OCI-LY7 (cell line): ENCODE measurements around the gene KANSL3. TPM values are rescaled to one million over a fixed set of nuclear protein-coding genes. Genes with fewer than 3 reads are reported as not detected.

Experiments
- BruUV-seq: library from RNA; stranded (reverse); fragments of 400-500 nt; replicated peaks from 2 replicates; lab custom pipeline; 2021; lab: Mats Ljungman, UMichigan
- CTCF ChIA-PET: fragments of 300-600 bp; sonication (Branson Sonifier 250); formaldehyde crosslinking; loops from one replicate; lab custom pipeline; 2022; ENCODE audit warnings: antibody characterized with exemption; ENCODE audit not compliant: unreplicated experiment; lab: Charles Lee
- POLR2A ChIA-PET: fragments of 300-600 bp; sonication (Branson Sonifier 250); formaldehyde crosslinking; loops from one replicate; lab custom pipeline; 2022; ENCODE audit warnings: antibody characterized with exemption; lab: Charles Lee
- DNase-seq: peaks from one replicate; pipeline ENCODE4 v3.0.0-alpha.2; 2015; ENCODE audit warnings: low spot score
- H2AFZ ChIP-seq: fragments of 200-600 bp; sonication (generic), shearing (Covaris generic); 2 replicates; pipeline ENCODE4 v1.6.1; 2014; ENCODE audit warnings: mild to moderate bottlenecking, antibody characterized with exemption, low read length, moderate library complexity
- H3K27ac ChIP-seq: fragments of 200-600 bp; sonication (generic); 2 replicates; pipeline ENCODE4 v1.5.1; 2014; ENCODE audit warnings: mixed run types, low read depth, mild to moderate bottlenecking, moderate library complexity, low read length, inconsistent platforms; ENCODE audit not compliant: poor library complexity, severe bottlenecking
- H3K36me3 ChIP-seq: fragments of 200-600 bp; sonication (generic); 2 replicates; pipeline ENCODE4 v1.6.1; 2014; ENCODE audit warnings: mild to moderate bottlenecking, antibody characterized with exemption, low read length, moderate library complexity, mixed read lengths; ENCODE audit not compliant: insufficient read depth
- H3K4me1 ChIP-seq: fragments of 200-600 bp; sonication (generic); 2 replicates; pipeline ENCODE4 v1.5.1; 2014; ENCODE audit warnings: mild to moderate bottlenecking, low read length; ENCODE audit not compliant: insufficient read depth, poor library complexity, severe bottlenecking
- H3K4me2 ChIP-seq: fragments of 200-600 bp; sonication (generic); 2 replicates; pipeline ENCODE4 v1.6.1; 2014; ENCODE audit warnings: mild to moderate bottlenecking, low read length
- H3K4me3 ChIP-seq: fragments of 200-600 bp; sonication (generic); 2 replicates; pipeline ENCODE4 v1.5.1; 2014; ENCODE audit warnings: mild to moderate bottlenecking, low read depth, low read length; ENCODE audit not compliant: poor library complexity, severe bottlenecking
- H3K79me2 ChIP-seq: fragments of 200-600 bp; sonication (generic); 2 replicates; pipeline ENCODE4 v1.6.1; 2016; ENCODE audit warnings: low read depth, mild to moderate bottlenecking, low read length, moderate library complexity, mixed read lengths; ENCODE audit not compliant: insufficient read depth
- H3K9me2 ChIP-seq: fragments of 200-600 bp; sonication (generic); 2 replicates; pipeline ENCODE4 v1.6.1; 2016; ENCODE audit warnings: mild to moderate bottlenecking, low read length, mixed read lengths; ENCODE audit not compliant: insufficient read depth
- H3K9me3 ChIP-seq: fragments of 200-600 bp; sonication (generic); 2 replicates; pipeline ENCODE4 v1.6.1; 2014; ENCODE audit warnings: mild to moderate bottlenecking, mixed run types, low read length, mixed read lengths
- H4K20me1 ChIP-seq: fragments of 200-600 bp; sonication (generic); 2 replicates; pipeline ENCODE4 v1.6.1; 2014; ENCODE audit warnings: mild to moderate bottlenecking, antibody characterized with exemption, low read length, moderate library complexity, mixed read lengths; ENCODE audit not compliant: insufficient read depth
- CTCF ChIP-seq: fragments of 200-600 bp; sonication (generic); conservative IDR thresholded peaks from 2 replicates; pipeline ENCODE4 v1.5.1; 2014; ENCODE audit warnings: mild to moderate bottlenecking, antibody characterized with exemption, low read length, moderate library complexity, mixed read lengths
- EZH2phosphoT487 ChIP-seq: fragments of 200-600 bp; sonication (generic); IDR thresholded peaks from 2 replicates; pipeline ENCODE4 v1.6.1; 2018; ENCODE audit warnings: low read depth, borderline replicate concordance, mild to moderate bottlenecking, mixed run types, antibody characterized with exemption, low read length, moderate library complexity, mixed read lengths
- intact Hi-C: fragments of 100-400 bp; cut with micrococcal nuclease; formaldehyde crosslinking; loops from one replicate; pipeline ENCODE4 v1.10.0; 2022; ENCODE audit not compliant: unreplicated experiment
- total RNA-seq, 2 experiments: library from RNA; depleted of rRNA in 1 of 2; stranded (reverse); fragments of >200 nt in 1 of 2; shearing (Covaris generic) in 1 of 2; gene quantifications; 2 replicates each; pipeline ENCODE4 v1.2.3, GENCODE V29; 2014 to 2022

Gene KANSL3
- total RNA-seq, 2 experiments from 2014 or later = 46.4 to 51.6 TPM

- Histone ChIP-seq H3K9me2 (no peaks in the 10 kb centered on the region), H3K79me2 (no peaks in the 10 kb centered on the region), H3K4me3 (no peak overlapping the region), H3K9me3 (no peaks in the 10 kb centered on the region), H4K20me1 (no peaks in the 10 kb centered on the region), H2AFZ (no peak overlapping the region), H3K36me3 (no peaks in the 10 kb centered on the region), H3K4me1 (no peaks in the 10 kb centered on the region), H3K4me2 (no peak overlapping the region), H3K27ac (no peak overlapping the region)
- CTCF ChIA-PET = no interaction called here
- intact Hi-C loops = no loop called here
- POLR2A ChIA-PET = no interaction called here
- no TSS peak for BruUV-seq
- TF ChIP-seq CTCF (no peak), EZH2phosphoT487 (no peak)
- no peak for DNase-seq
Observed at GRCh38 chr2:96680561-96681141, 42.5 kb upstream of the KANSL3 start.

- H3K36me3 ChIP-seq = no peaks in the 10 kb centered on the region
- no peak overlapping the region for H2AFZ ChIP-seq
- no peaks in the 10 kb centered on the region for H3K79me2 ChIP-seq
- no peaks in the 10 kb centered on the region for H3K9me3 ChIP-seq
- DNase-seq = no peak
- no peak for TF ChIP-seq EZH2phosphoT487
- no peak for TF ChIP-seq CTCF
- no peaks in the 10 kb centered on the region for H3K9me2 ChIP-seq
- H3K4me2 ChIP-seq = no peak overlapping the region
- no peak overlapping the region for H3K4me3 ChIP-seq
- POLR2A ChIA-PET = no interaction called here
- H3K4me1 ChIP-seq = peaks cover 2% of the 10 kb centered on the region
- CTCF ChIA-PET = no interaction called here
- H4K20me1 ChIP-seq = no peaks in the 10 kb centered on the region
- H3K27ac ChIP-seq = no peak overlapping the region
- no TSS peak for BruUV-seq
- intact Hi-C loops = no loop called here
Observed at GRCh38 chr2:96679848-96680247, 41.7 kb upstream of the KANSL3 start.

- no peak overlapping the region for H2AFZ ChIP-seq
- no peak overlapping the region for H3K4me2 ChIP-seq
- no peaks in the 10 kb centered on the region for H3K9me2 ChIP-seq
- no peaks in the 10 kb centered on the region for H3K9me3 ChIP-seq
- DNase-seq = no peak
- H4K20me1 ChIP-seq = no peaks in the 10 kb centered on the region
- ChIA-PET POLR2A (no interaction called here), CTCF (no interaction called here)
- TF ChIP-seq CTCF = no peak
- TF ChIP-seq EZH2phosphoT487 = no peak
- no TSS peak for BruUV-seq
- no peaks in the 10 kb centered on the region for H3K36me3 ChIP-seq
- no peaks in the 10 kb centered on the region for H3K4me1 ChIP-seq
- no peak overlapping the region for H3K27ac ChIP-seq
- intact Hi-C loops = no loop called here
- no peak overlapping the region for H3K4me3 ChIP-seq
- no peaks in the 10 kb centered on the region for H3K79me2 ChIP-seq
Observed at GRCh38 chr2:96669539-96670215, 31.6 kb upstream of the KANSL3 start.
